Neural progenitor cell (in vitro differentiated cells): ENCODE results near the gene SLC44A5. TPM values are rescaled to one million over a fixed set of nuclear protein-coding genes. Genes with fewer than 3 reads are reported as not detected.

Source experiments
- DNase-seq: peaks from one replicate; pipeline ENCODE4 v3.0.0-alpha.2; 2016; ENCODE audit warnings: low spot score
- H2AFZ ChIP-seq: fragments of 200-600 bp; sonication (generic); replicated peaks from 2 replicates; pipeline ENCODE4 v1.6.1; 2016; ENCODE audit warnings: antibody characterized with exemption
- H3F3A ChIP-seq: fragments of 200-600 bp; sonication (generic); 2 replicates; pipeline ENCODE4 v1.6.1; 2016; ENCODE audit warnings: antibody characterized with exemption, low read depth
- H3K27ac ChIP-seq: fragments of 200-600 bp; sonication (generic); 2 replicates; pipeline ENCODE4 v1.5.1; 2016; ENCODE audit warnings: mild to moderate bottlenecking
- H3K27me3 ChIP-seq: fragments of 200-600 bp; sonication (generic); 2 replicates; pipeline ENCODE4 v1.6.1; 2016; ENCODE audit warnings: mild to moderate bottlenecking, moderate library complexity
- H3K36me3 ChIP-seq: fragments of 200-600 bp; sonication (generic); 2 replicates; pipeline ENCODE4 v1.5.1; 2016
- H3K4me1 ChIP-seq: fragments of 200-600 bp; sonication (generic); 2 replicates; pipeline ENCODE4 v1.6.1; 2016; ENCODE audit warnings: mixed run types
- H3K4me2 ChIP-seq: fragments of 200-600 bp; sonication (generic); 2 replicates; pipeline ENCODE4 v1.6.1; 2016
- H3K4me3 ChIP-seq: fragments of 200-600 bp; sonication (generic); 2 replicates; pipeline ENCODE4 v1.5.1; 2016
- H3K79me2 ChIP-seq: fragments of 200-600 bp; sonication (generic); 2 replicates; pipeline ENCODE4 v1.6.1; 2016; ENCODE audit warnings: low read depth
- H3K9ac ChIP-seq: fragments of 200-600 bp; sonication (generic); 2 replicates; pipeline ENCODE4 v1.6.1; 2016
- H3K9me3 ChIP-seq: fragments of 200-600 bp; sonication (generic); 2 replicates; pipeline ENCODE4 v1.5.1; 2016; ENCODE audit warnings: low read depth
- H4K20me1 ChIP-seq: fragments of 200-600 bp; sonication (generic); 2 replicates; pipeline ENCODE4 v1.6.1; 2016; ENCODE audit warnings: low read depth
- H3K27ac Mint-ChIP-seq: 3 replicates; pipeline ENCODE4 v1.8.0; 2021; ENCODE audit warnings: mixed read lengths
- H3K27me3 Mint-ChIP-seq: 2 replicates; pipeline ENCODE4 v1.8.0; 2022; ENCODE audit warnings: low read depth, mild to moderate bottlenecking, inconsistent platforms, moderate library complexity, mixed read lengths; ENCODE audit not compliant: insufficient read depth
- H3K36me3 Mint-ChIP-seq: 3 replicates; pipeline ENCODE4 v1.8.0; 2021; ENCODE audit warnings: mixed read lengths
- H3K4me1 Mint-ChIP-seq: 3 replicates; pipeline ENCODE4 v1.8.0; 2021; ENCODE audit warnings: mixed read lengths
- H3K4me3 Mint-ChIP-seq: 3 replicates; pipeline ENCODE4 v1.8.0; 2021; ENCODE audit warnings: mild to moderate bottlenecking, moderate library complexity, mixed read lengths
- H3K9me3 Mint-ChIP-seq: 3 replicates; pipeline ENCODE4 v1.8.0; 2020; ENCODE audit warnings: mixed read lengths
- EZH2 ChIP-seq: fragments of 200-600 bp; sonication (generic); IDR thresholded peaks from 2 replicates; pipeline ENCODE4 v1.6.1; 2017; ENCODE audit warnings: antibody characterized with exemption, mild to moderate bottlenecking, moderate library complexity
- EZH2phosphoT487 ChIP-seq: fragments of 200-600 bp; sonication (generic); IDR thresholded peaks from 2 replicates; pipeline ENCODE4 v1.6.1; 2017; ENCODE audit warnings: antibody characterized with exemption
- total RNA-seq: library from RNA; depleted of rRNA; stranded (reverse); fragments of >200 nt; gene quantifications from 2 replicates; pipeline ENCODE4 v1.2.3, GENCODE V29; 2015; ENCODE audit warnings: low replicate concordance
- TF ChIP-seq, protein P1 (sequence below): fragments of 200-600 bp; sonication (generic); IDR thresholded peaks from 2 replicates; pipeline ENCODE4 v1.5.1; 2017; ENCODE audit warnings: antibody characterized with exemption, mild to moderate bottlenecking

SLC44A5 gene
- total RNA-seq, 1 donor from 2014 or later: 25.3 TPM

DNA sequence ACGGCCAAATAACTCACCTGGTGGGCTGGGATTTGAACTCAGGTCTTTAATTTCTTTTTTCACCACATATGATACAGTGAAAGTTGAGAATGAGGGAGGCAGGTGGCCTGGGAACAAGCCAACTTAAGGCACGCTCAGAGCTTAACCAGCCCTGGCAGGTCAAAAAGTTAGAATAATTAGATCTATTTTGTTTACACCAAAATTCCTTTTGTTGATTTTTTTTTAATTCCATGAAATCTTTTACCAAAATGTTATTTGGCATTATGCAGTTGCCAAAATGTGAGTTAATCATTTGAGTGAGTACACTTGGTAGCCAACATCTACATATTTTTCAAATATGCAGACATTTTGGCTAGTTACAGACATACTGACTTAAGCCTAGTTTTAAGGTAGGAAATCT, 439.9 kb downstream of the SLC44A5 start:
- H3K4me2 ChIP-seq: no peak overlapping the region
- no peak overlapping the region for H3K27ac Mint-ChIP-seq

GRCh38 chr1:75170011-75170410, 440.9 kb downstream of the SLC44A5 start:
- Histone ChIP-seq H3K27me3 (no peaks in the 10 kb centered on the region), H3K36me3 (no peaks in the 10 kb centered on the region), H3K4me2 (no peak overlapping the region), H3K9me3 (no peaks in the 10 kb centered on the region), H3K9ac (no peak overlapping the region), H3K4me3 (no peak overlapping the region), H3K79me2 (no peaks in the 10 kb centered on the region), H3F3A (no peaks in the 10 kb centered on the region), H3K27ac (no peak overlapping the region), H4K20me1 (no peaks in the 10 kb centered on the region), H3K4me1 (no peaks in the 10 kb centered on the region), H2AFZ (no peak overlapping the region)
- DNase-seq: no peak
- Mint-ChIP-seq H3K36me3 (no peaks in the 10 kb centered on the region), H3K4me3 (no peak overlapping the region), H3K27ac (no peak overlapping the region), H3K4me1 (peaks cover 3% of the 10 kb centered on the region), H3K9me3 (no peaks in the 10 kb centered on the region), H3K27me3 (peaks cover 5% of the 10 kb centered on the region)
- TF ChIP-seq, protein P1, sequence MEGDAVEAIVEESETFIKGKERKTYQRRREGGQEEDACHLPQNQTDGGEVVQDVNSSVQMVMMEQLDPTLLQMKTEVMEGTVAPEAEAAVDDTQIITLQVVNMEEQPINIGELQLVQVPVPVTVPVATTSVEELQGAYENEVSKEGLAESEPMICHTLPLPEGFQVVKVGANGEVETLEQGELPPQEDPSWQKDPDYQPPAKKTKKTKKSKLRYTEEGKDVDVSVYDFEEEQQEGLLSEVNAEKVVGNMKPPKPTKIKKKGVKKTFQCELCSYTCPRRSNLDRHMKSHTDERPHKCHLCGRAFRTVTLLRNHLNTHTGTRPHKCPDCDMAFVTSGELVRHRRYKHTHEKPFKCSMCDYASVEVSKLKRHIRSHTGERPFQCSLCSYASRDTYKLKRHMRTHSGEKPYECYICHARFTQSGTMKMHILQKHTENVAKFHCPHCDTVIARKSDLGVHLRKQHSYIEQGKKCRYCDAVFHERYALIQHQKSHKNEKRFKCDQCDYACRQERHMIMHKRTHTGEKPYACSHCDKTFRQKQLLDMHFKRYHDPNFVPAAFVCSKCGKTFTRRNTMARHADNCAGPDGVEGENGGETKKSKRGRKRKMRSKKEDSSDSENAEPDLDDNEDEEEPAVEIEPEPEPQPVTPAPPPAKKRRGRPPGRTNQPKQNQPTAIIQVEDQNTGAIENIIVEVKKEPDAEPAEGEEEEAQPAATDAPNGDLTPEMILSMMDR: no peak
- TF ChIP-seq EZH2phosphoT487: no peak
- no peak for TF ChIP-seq EZH2

More for the DNA sequence above, 439.9 kb downstream of the SLC44A5 start:
- no peaks in the 10 kb centered on the region for H3K9me3 Mint-ChIP-seq
- no peaks in the 10 kb centered on the region for H3K79me2 ChIP-seq
- no peaks in the 10 kb centered on the region for H3K36me3 ChIP-seq
- no peaks in the 10 kb centered on the region for H3F3A ChIP-seq
- no peak overlapping the region for H3K4me3 Mint-ChIP-seq
- no peaks in the 10 kb centered on the region for H3K4me1 ChIP-seq
- H3K9ac ChIP-seq: no peak overlapping the region
- no peaks in the 10 kb centered on the region for H3K36me3 Mint-ChIP-seq
- no peak overlapping the region for H3K27ac ChIP-seq
- peaks cover 3% of the 10 kb centered on the region for H3K4me1 Mint-ChIP-seq
- peaks cover 5% of the 10 kb centered on the region for H3K27me3 Mint-ChIP-seq
- no peaks in the 10 kb centered on the region for H4K20me1 ChIP-seq
- no peak overlapping the region for H3K4me3 ChIP-seq
- no peaks in the 10 kb centered on the region for H3K27me3 ChIP-seq
- H3K9me3 ChIP-seq: no peaks in the 10 kb centered on the region
- no peak overlapping the region for H2AFZ ChIP-seq
- TF ChIP-seq EZH2phosphoT487 (no peak), EZH2 (no peak)
- TF ChIP-seq, protein P1: no peak
- DNase-seq: no peak

DNA sequence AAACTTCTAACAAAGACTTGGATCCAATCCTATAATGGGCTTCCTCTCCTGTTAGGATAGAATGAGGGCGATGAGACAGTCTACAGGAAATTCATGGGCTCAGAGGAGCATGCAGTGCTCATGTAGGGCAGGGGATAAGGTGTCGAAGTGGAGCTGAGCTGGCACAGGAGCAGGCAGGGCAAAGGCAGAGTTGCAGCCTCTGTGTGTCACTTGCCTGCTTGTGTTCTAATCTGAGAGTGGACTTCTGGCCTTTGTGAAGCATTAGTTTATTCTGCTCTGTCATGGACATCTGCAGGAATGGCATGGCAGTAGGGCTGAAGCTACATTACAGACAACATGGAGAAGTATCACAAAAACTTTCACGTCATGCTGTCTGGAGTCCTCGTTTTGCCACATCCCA, 444.1 kb downstream of the SLC44A5 start:
- Histone ChIP-seq H4K20me1 (no peaks in the 10 kb centered on the region), H3K27me3 (no peaks in the 10 kb centered on the region), H3K4me3 (no peak overlapping the region), H3K9ac (no peak overlapping the region), H2AFZ (no peak overlapping the region), H3K4me2 (no peak overlapping the region), H3F3A (no peaks in the 10 kb centered on the region), H3K4me1 (no peaks in the 10 kb centered on the region), H3K36me3 (no peaks in the 10 kb centered on the region), H3K27ac (no peak overlapping the region), H3K9me3 (no peaks in the 10 kb centered on the region), H3K79me2 (no peaks in the 10 kb centered on the region)
- H3K27me3 Mint-ChIP-seq: peaks cover 3% of the 10 kb centered on the region
- H3K9me3 Mint-ChIP-seq: no peaks in the 10 kb centered on the region
- no peak for DNase-seq
- H3K36me3 Mint-ChIP-seq: no peaks in the 10 kb centered on the region
- no peaks in the 10 kb centered on the region for H3K4me1 Mint-ChIP-seq
- H3K27ac Mint-ChIP-seq: no peak overlapping the region
- no peak overlapping the region for H3K4me3 Mint-ChIP-seq
- TF ChIP-seq, protein P1: no peak
- TF ChIP-seq EZH2phosphoT487 (no peak), EZH2 (no peak)
